Choroid plexus epithelial cell (primary cell): ENCODE measurements around the gene VEGFB.

Experiments used
- DNase-seq: peaks from one replicate; pipeline ENCODE4 v3.0.0-alpha.2; 2010; ENCODE audit warnings: low read depth
- H3K4me3 ChIP-seq: 2 replicates; pipeline ENCODE4 v1.5.1; 2011; ENCODE audit warnings: low read depth, mild to moderate bottlenecking, control low read depth, low read length, moderate library complexity
- TF ChIP-seq, protein P1 (sequence below): conservative IDR thresholded peaks from 2 replicates; pipeline ENCODE4 v1.5.1; 2011; ENCODE audit warnings: low read depth, mild to moderate bottlenecking, control low read depth, inconsistent platforms, low read length, moderate library complexity

VEGFB gene

GRCh38 chr11:64207256-64208085, 26.9 kb upstream of the VEGFB start:
- peak; percentile 82 for DNase-seq
- H3K4me3 ChIP-seq: peak overlapping the region; percentile 1
- TF ChIP-seq, protein P1, sequence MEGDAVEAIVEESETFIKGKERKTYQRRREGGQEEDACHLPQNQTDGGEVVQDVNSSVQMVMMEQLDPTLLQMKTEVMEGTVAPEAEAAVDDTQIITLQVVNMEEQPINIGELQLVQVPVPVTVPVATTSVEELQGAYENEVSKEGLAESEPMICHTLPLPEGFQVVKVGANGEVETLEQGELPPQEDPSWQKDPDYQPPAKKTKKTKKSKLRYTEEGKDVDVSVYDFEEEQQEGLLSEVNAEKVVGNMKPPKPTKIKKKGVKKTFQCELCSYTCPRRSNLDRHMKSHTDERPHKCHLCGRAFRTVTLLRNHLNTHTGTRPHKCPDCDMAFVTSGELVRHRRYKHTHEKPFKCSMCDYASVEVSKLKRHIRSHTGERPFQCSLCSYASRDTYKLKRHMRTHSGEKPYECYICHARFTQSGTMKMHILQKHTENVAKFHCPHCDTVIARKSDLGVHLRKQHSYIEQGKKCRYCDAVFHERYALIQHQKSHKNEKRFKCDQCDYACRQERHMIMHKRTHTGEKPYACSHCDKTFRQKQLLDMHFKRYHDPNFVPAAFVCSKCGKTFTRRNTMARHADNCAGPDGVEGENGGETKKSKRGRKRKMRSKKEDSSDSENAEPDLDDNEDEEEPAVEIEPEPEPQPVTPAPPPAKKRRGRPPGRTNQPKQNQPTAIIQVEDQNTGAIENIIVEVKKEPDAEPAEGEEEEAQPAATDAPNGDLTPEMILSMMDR: peak; percentile 22

GRCh38 chr11:64208086-64208795, 26.1 kb upstream of the VEGFB start:
- DNase-seq: no peak
- peak overlapping the region; percentile 1 for H3K4me3 ChIP-seq
- TF ChIP-seq, protein P1: no peak

DNA sequence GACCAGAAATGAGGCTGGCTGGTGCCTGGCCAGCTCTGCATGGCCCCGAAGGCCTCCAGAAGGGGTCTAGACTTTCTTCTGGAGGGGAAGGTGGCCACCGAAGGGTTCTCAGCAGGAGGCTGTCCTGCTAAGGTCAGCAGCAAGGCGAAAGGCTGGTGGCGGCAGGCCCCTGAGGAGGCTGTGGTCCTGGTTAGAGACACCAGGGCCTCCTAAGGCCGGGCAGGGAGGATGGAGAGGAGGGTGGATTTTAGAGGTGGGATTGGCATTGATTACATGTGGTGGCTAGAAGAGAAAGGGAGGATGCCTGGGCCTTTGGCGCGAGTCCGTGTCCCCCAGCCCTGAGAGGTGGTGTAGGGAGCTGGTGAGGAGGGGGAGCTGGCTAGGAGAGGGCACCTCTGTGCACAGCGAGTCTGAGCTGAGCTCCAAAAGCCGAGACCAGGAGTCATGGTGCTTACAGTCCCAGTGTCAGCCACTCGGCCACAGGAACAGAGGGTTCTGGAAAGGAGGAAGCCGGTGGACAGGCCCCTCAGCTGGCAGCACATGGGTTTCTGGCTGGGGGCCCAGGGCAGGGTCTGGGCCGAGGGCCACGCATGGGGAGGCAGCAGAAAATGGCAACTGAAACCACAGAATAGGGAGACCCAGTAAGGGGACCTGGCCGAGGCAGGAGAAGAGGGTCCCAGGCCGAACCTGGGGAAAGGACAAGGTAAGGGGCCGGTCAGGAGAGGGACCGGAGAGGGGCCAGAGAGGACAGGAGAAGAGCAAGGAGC, 25.4 kb upstream of the VEGFB start:
- TF ChIP-seq, protein P1: no peak
- DNase-seq: no peak
- H3K4me3 ChIP-seq: no peak overlapping the region

GRCh38 chr11:64209563-64209843, 24.9 kb upstream of the VEGFB start:
- H3K4me3 ChIP-seq: no peak overlapping the region
- TF ChIP-seq, protein P1: no peak
- DNase-seq: no peak

DNA sequence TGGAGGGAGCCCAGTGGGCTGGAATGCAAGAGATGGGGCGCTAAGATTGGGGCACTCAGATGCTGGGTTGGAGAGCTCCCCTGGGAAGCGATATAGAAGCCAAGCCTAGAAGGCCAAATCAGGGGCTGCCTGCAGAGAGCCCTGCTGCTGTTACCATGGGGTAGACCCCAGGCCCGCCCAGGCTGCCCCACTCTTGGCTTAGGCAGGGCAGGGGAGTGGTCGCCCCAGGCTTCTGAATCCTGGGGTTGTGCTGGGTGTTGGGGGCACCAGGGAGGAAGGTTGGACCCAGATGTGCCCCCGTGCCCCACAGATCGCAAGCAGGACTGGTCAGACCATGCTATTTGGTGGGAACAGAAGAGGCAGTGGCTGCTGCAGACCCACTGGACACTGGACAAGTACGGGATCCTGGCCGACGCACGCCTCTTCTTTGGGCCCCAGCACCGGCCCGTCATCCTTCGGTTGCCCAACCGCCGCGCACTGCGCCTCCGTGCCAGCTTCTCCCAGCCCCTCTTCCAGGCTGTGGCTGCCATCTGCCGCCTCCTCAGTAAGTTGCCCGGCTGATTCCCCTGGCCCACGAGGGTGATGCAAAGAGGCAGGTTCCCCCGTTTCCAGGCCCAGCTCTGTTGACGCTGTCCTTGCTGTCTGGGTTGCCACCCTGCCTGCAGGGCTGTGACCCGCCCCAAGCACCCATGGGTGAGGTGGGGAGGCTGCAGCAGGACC, 23.9 kb upstream of the VEGFB start:
- TF ChIP-seq, protein P1: no peak
- no peak overlapping the region for H3K4me3 ChIP-seq
- no peak for DNase-seq

DNA sequence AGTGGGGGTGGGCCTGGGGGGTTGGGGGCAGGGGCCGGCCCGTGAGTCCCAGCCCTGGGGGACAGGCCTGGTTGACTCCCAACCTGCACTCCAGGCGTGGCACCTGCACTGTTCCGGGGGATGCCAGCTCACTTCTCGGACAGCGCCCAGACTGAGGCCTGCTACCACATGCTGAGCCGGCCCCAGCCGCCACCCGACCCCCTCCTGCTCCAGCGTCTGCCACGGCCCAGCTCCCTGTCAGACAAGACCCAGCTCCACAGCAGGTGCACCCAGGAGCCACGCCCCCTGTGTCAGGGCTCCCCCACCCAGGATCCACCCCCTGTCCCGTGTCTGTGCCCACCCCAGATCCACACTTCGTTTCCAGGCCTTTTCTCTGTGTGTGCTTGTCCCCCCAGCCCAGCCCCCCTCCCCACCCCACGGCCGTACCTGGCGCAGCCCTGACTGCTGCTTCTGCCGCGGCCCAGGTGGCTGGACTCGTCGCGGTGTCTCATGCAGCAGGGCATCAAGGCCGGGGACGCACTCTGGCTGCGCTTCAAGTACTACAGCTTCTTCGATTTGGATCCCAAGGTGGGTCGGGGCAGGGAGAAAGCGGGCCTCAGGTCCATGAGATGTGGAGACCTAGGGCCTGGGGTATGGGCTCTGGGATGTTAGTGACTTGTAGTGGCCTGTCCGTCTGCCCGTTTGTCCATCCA, 23.1 kb upstream of the VEGFB start:
- DNase-seq: no peak
- TF ChIP-seq, protein P1: no peak

More for the DNA sequence above, 23.1 kb upstream of the VEGFB start:
- no peak overlapping the region for H3K4me3 ChIP-seq
